ENCODE data around the gene ATP5PD.

The ATP5PD gene

GRCh38 chr17:75046407-75047289 lies at the start of gene ATP5PD, which contains the start of gene KCTD2:
Gene ATP5PD (minus strand): TSS chr17:75046969. CDS start chr17:75042650, 4,319 bp downstream.
Gene KCTD2 (plus strand): TSS chr17:75047225. CDS start chr17:75047251, 26 bp downstream.
- Mint-ChIP-seq H3K9me3 (no peaks in the 10 kb centered on the region), H3K4me3 (peak within 1 kb of the TSS; percentile 95), H3K36me3 (peaks cover 35% of the 10 kb centered on the region), H3K27ac (peak within 1 kb of the TSS; percentile 95), H3K4me1 (peaks cover 32% of the 10 kb centered on the region)
- peak; percentile 83 to 96 for DNase-seq (ENCODE audit: low spot score in 2 of 2)
- peak; percentile 96 for ATAC-seq

- ATAC-seq (no peak), DNase-seq (ENCODE audit: low spot score in 2 of 2) (no peak)
- Mint-ChIP-seq H3K36me3 (no peaks in the 10 kb centered on the region), H3K27ac (no peak overlapping the region), H3K9me3 (no peaks in the 10 kb centered on the region), H3K4me3 (no peak overlapping the region), H3K4me1 (peaks cover 12% of the 10 kb centered on the region)
Measured at GRCh38 chr17:75096082-75096625, 49.4 kb upstream of the ATP5PD start.

GRCh38 chr17:75094871-75095399 lies 48.2 kb upstream of the ATP5PD start:
- H3K4me1 Mint-ChIP-seq, result peaks cover 12% of the 10 kb centered on the region
- no peaks in the 10 kb centered on the region for H3K9me3 Mint-ChIP-seq
- peak overlapping the region; percentile 37 for H3K27ac Mint-ChIP-seq
- H3K4me3 Mint-ChIP-seq, result no peak overlapping the region
- H3K36me3 Mint-ChIP-seq, result no peaks in the 10 kb centered on the region
- no peak for ATAC-seq
- DNase-seq (ENCODE audit: low spot score in 2 of 2), result no peak

GRCh38 chr17:75093548-75094158 lies 46.9 kb upstream of the ATP5PD start:
- Mint-ChIP-seq H3K4me1 (peaks cover 19% of the 10 kb centered on the region), H3K4me3 (no peak overlapping the region), H3K36me3 (no peaks in the 10 kb centered on the region), H3K9me3 (no peaks in the 10 kb centered on the region), H3K27ac (peak overlapping the region; percentile 23)
- ATAC-seq (no peak), DNase-seq (ENCODE audit: low spot score in 2 of 2) (no peak)

- H3K27ac Mint-ChIP-seq, result peak overlapping the region; percentile 41
- H3K4me3 Mint-ChIP-seq, result no peak overlapping the region
- H3K9me3 Mint-ChIP-seq, result no peaks in the 10 kb centered on the region
- DNase-seq (ENCODE audit: low spot score in 2 of 2), result no peak
- ATAC-seq, result no peak
- H3K4me1 Mint-ChIP-seq, result peaks cover 26% of the 10 kb centered on the region
- H3K36me3 Mint-ChIP-seq, result no peaks in the 10 kb centered on the region
Measured at GRCh38 chr17:75091855-75092327, 45.1 kb upstream of the ATP5PD start.

GRCh38 chr17:75090871-75091854 lies 44.4 kb upstream of the ATP5PD start:
- Mint-ChIP-seq H3K36me3 (no peaks in the 10 kb centered on the region), H3K4me1 (peaks cover 33% of the 10 kb centered on the region), H3K9me3 (no peaks in the 10 kb centered on the region), H3K4me3 (no peak overlapping the region), H3K27ac (peak overlapping the region; percentile 36)
- DNase-seq (ENCODE audit: low spot score in 2 of 2) (no peak), ATAC-seq (no peak)

GRCh38 chr17:75088465-75089417 lies 42.0 kb upstream of the ATP5PD start:
- Mint-ChIP-seq H3K9me3 (no peaks in the 10 kb centered on the region), H3K27ac (peak overlapping the region; percentile 71), H3K4me3 (peak overlapping the region; percentile 69), H3K4me1 (peaks cover 33% of the 10 kb centered on the region), H3K36me3 (no peaks in the 10 kb centered on the region)
- no peak for DNase-seq (ENCODE audit: low spot score in 2 of 2)
- ATAC-seq, result peak; percentile 46

- Mint-ChIP-seq H3K4me1 (peaks cover 32% of the 10 kb centered on the region), H3K4me3 (peak within 1 kb of the TSS; percentile 69), H3K9me3 (no peaks in the 10 kb centered on the region), H3K36me3 (no peaks in the 10 kb centered on the region), H3K27ac (peak within 1 kb of the TSS; percentile 71)
- ATAC-seq (peak; percentile 72), DNase-seq (ENCODE audit: low spot score in 2 of 2) (peak; percentile 37 to 68)
Measured at GRCh38 chr17:75087558-75088453, 41.0 kb upstream of the ATP5PD start, which contains the start of gene SLC16A5. Gene SLC16A5 (plus strand): TSS chr17:75087954. CDS start chr17:75093637, 5,683 bp downstream.

- Mint-ChIP-seq H3K36me3 (no peaks in the 10 kb centered on the region), H3K27ac (peak overlapping the region; percentile 71), H3K9me3 (no peaks in the 10 kb centered on the region), H3K4me1 (peaks cover 26% of the 10 kb centered on the region), H3K4me3 (peak overlapping the region; percentile 69)
- DNase-seq (ENCODE audit: low spot score in 2 of 2) (peak in 1 of 2 donors; percentile 61), ATAC-seq (no peak)
Measured at GRCh38 chr17:75087182-75087557, 40.4 kb upstream of the ATP5PD start.

- no peak for ATAC-seq
- no peak for DNase-seq (ENCODE audit: low spot score in 2 of 2)
- Mint-ChIP-seq H3K9me3 (no peaks in the 10 kb centered on the region), H3K4me3 (peak overlapping the region; percentile 69), H3K27ac (peak overlapping the region; percentile 71), H3K36me3 (no peaks in the 10 kb centered on the region), H3K4me1 (peaks cover 22% of the 10 kb centered on the region)
Measured at GRCh38 chr17:75086496-75087181, 39.9 kb upstream of the ATP5PD start.

- Mint-ChIP-seq H3K36me3 (no peaks in the 10 kb centered on the region), H3K27ac (no peak overlapping the region), H3K9me3 (no peaks in the 10 kb centered on the region), H3K4me1 (peaks cover 21% of the 10 kb centered on the region), H3K4me3 (no peak overlapping the region)
- ATAC-seq (no peak), DNase-seq (ENCODE audit: low spot score in 2 of 2) (no peak)
Measured at GRCh38 chr17:75084039-75084660, 37.4 kb upstream of the ATP5PD start.

GRCh38 chr17:75082683-75083082 lies 35.9 kb upstream of the ATP5PD start:
- H3K9me3 Mint-ChIP-seq, result no peaks in the 10 kb centered on the region
- ATAC-seq, result no peak

More at GRCh38 chr17:75082683-75083082, 35.9 kb upstream of the ATP5PD start:
- DNase-seq (ENCODE audit: low spot score in 2 of 2), result no peak
- H3K4me3 Mint-ChIP-seq, result no peak overlapping the region
- peaks cover 24% of the 10 kb centered on the region for H3K4me1 Mint-ChIP-seq
- no peaks in the 10 kb centered on the region for H3K36me3 Mint-ChIP-seq
- peak overlapping the region; percentile 15 for H3K27ac Mint-ChIP-seq
